Eye (tissue), 1 donor: ENCODE results near the gene HHIPL2.
"Not testable (repeated sequence)": the region's sequence is repeated elsewhere in the genome, so short reads cannot be mapped to it uniquely, and the experiment has no call there.

Source experiments
- DNase-seq: peaks from one replicate; pipeline ENCODE4 v3.0.0-alpha.2; 2015

The HHIPL2 gene

DNA sequence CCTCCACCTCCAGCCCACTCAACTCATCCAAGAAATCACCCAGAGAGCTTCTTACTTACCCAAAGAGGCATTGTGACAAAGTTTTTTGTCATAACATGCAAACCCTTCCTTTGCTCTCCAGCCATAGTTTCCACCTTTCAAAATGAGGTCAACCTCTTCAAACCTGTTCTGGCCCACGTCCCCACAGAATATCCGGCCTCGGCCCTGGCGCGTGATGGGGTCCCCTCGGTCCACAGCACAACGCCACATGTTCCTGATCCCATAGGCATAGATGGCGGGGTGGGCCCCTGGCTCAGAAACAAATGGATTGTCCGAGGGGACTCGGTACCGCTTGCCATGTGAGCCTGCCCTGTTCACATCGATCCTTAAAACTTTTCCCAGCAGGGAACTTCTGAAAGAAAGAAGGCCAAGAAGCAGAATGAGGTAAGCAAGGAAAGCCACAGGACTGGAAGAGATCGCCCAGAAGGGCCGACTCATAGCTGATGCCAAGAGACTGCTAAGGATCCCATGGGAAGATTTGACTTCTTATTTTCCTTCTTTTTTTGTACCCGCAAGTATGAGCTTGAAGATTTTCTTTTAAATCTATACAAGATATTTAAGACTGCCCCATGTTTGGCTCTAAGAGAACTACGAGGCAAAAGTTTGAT is 7.8 kb downstream of the HHIPL2 start:
- no peak for DNase-seq

DNA sequence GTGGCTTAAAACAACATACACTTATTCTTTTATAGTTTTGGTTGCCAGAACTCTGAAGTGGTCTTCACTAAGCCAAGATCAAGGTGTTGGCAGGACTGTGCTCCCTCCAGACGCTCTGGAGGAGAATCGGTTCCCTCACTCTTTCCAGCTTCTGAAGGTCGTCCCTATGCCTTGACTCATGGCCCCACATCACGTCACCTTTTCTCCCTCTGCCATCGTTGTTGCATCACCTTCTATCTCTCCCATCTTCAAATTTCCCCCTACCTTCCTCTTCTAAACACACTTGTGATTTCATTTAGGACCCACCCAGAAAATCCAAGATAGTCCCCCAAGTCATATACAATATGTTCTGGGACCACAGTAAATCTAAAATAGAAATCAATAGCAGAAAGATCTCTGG is 12.4 kb downstream of the HHIPL2 start:
- DNase-seq = no peak

DNA sequence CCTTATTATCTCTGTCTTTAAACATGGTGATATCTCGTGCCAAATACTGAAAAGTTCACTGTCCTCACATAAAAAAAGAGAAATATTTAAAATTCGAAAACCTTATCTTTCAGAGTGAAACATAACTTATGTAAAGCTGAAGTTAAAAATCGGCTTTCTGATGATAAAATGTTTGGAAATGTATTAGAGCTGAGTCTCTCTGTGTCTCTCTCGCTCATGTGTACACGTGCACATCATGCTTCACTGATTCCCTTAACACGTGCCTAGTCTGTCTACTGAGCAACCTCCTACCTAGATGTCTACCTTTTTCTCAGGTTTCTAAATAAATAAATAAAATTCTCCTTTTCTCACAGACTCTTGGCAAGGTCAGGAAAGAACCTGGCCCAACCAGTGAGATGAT is 17.1 kb downstream of the HHIPL2 start:
- no peak for DNase-seq

DNA sequence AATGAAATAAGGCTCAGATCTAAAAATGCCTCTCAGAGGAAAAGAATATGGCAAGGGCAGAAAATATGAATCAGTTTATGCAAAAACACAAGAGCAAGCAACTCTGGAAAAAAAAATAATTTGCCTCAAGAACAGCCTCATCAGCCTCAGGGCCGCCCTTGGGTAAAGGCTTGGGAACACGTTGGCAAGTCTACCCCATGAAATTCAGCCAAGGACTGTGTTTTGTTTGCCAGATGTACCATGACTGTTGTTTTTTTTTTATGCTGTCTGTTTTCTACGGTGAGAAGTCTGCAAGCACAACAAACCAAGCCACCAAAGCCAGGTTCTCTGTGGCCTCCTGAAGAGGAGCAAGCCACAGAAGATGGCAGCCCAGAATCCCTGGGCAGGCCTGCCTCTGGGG is 18.0 kb downstream of the HHIPL2 start:
- no peak for DNase-seq

DNA sequence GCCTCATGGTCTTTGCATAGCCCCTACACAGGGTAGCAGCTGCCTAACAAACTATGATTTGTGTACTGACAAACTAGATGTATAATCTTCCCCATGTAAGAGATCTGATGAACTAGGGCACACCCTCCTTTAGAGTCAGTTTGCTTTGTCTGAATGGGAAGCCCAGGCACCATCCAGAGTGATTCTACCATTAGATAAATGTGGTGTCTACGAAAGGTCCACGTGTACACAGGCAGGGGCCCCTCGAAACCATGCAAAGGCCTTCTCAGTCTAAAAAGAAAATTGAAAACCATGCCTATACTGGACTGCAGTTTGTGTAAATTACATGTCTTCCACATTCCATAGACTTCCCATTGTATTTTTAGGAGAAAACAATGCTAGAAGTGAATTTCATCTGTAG is 18.7 kb downstream of the HHIPL2 start:
- no peak for DNase-seq

DNA sequence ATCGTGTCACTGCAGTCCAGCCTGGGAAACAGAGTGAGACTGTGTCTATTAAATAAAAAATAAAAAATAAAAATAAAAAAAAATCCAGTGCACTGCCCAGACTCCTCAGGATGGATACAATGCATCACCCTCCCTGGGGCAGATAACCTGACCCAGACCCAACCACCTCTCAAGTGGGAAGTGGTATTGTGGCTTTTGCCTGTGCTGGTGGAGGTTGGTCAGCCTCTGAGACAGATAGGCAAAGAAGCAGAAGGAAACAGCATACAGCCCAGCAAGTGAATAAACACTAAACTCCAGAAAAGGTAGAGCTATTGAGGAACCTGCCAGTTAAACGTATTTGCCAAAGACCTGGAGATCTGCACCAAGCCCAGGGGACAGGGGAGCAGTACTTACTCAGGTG is 22.0 kb downstream of the HHIPL2 start:
- no peak for DNase-seq

GRCh38 chr1:222523852-222524251 is 24.1 kb downstream of the HHIPL2 start:
- DNase-seq = no peak

DNA sequence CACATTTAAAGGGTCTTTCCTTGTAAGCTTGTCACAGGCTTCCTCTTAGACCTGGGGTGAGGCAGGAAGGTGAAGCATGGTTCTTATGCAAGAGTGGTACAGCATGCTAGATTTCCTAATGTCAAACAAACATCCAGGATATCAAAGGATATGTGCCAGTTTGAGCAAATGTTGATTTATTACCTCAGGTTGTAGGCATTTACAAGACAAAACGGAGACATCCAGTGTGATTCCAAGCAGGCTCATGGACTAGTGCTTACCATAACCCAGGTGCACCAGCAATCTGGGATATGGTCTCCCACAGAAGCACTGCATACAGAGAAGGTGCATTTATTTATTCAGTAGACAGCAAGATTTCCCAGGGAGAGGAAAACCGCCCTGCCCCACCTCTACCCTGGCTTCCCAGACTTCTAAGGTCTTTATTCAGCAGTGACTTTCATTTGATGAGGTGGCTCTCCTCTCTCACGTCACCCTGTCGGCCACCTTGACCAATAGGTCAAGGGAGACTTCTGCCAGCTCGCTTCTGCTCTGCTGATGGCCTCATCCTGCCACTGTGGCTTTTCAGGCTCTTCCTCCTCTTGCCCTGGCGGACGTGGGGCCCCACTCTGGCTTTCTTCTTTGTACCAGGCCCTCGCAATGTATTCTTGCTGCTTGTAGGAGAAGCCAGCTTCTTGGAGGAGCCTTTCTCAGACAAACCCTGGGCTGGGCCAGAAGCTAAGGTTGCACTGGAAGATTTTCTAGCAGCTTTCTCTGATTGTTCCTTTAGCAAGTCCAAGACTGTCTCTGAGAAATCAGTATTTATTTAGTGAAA is 25.6 kb downstream of the HHIPL2 start:
- no peak for DNase-seq

- no peak for DNase-seq
Measured at GRCh38 chr1:222521299-222522104, 26.4 kb downstream of the HHIPL2 start.

DNA sequence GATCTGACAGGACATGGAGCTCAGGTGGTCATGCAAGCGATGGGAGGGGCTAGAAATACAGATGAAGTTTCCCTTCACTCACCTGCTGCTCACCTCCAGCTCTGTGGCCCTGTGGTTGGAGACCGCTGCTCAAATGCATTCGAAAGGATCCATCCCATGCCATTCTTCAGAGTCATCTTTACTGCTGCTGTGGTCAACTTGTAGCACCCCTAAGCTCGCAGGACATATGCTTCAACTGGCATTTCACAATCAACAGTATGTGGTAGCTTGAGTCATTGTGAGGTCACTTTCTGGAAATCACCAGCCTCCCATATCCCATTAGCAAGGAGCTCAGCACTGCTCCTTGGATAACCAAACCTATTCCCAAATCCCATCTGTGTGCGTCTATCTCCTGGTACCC is 58.4 kb downstream of the HHIPL2 start:
- DNase-seq = not testable (repeated sequence)

DNA sequence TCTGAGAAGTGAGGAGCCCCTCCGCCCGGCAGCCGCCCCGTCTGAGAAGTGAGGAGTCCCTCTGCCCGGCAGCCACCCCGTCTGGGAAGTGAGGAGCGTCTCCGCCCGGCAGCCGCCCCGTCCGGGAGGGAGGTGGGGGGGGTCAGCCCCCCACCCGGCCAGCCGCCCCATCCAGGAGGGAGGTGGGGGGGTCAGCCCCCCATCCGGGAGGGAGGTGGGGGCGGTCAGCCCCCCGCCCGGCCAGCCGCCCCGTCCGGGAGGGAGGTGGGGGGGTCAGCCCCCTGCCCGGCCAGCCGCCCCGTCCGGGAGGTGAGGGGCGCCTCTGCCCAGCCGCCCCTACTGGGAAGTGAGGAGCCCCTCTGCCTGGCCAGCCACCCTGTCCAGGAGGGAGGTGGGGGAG is 60.1 kb downstream of the HHIPL2 start:
- not testable (repeated sequence) for DNase-seq

- not testable (repeated sequence) for DNase-seq
Measured at GRCh38 chr1:222484005-222484404, 63.9 kb downstream of the HHIPL2 start.

GRCh38 chr1:222479567-222479966 is 68.3 kb downstream of the HHIPL2 start:
- not testable (repeated sequence) for DNase-seq

- not testable (repeated sequence) for DNase-seq
Measured at GRCh38 chr1:222476436-222476835, 71.5 kb downstream of the HHIPL2 start.

- DNase-seq = not testable (repeated sequence)
Measured at GRCh38 chr1:222473717-222474116, 74.2 kb downstream of the HHIPL2 start.

DNA sequence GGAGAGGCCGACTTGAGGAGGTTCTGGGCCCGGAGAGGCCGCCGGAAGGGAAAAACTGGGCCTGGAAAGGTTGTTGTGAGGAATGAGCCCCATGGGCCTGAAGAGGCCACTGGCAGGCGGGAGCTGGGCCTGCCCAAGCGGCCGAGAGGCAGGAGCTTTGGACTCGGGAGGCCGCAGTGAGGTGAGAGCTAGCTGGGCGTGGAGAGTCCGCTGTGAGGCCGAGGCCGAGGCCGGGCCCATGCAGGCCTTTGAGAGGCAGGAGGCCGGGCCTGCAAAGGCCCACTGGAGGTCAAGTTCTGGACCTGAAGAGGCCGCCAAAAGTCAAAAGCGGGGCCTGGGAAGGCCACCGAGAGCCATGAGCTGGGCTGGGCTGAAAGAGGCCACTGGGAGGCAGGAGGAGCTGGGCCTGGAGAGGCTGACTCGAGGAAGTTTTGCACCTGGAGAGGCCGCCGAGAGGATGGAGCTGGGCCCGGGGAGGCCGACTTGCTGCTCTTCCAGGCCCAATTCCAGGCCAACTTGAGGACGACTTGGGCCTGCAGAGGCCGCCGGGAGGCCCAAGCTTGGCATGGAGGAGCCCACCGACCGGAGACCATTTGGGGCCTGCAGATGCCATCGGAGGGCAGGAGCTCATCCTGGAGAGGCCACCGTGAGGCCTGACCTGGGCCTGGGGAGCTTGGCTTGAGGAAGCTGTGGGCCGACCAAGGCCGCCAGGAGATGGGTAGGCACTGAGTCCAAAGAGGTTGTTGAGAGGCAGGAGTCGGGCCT is 74.9 kb downstream of the HHIPL2 start:
- not testable (repeated sequence) for DNase-seq
